Caco-2 (cell line): ENCODE measurements around the gene SOD2. TPM values are rescaled to one million over a fixed set of nuclear protein-coding genes. Genes with fewer than 3 reads are reported as not detected.

Source experiments
- BruUV-seq: library from RNA; stranded (reverse); fragments of 400-500 nt; replicated peaks from 2 replicates; lab custom pipeline; 2021; lab: Mats Ljungman, UMichigan
- CTCF ChIA-PET: fragments of 300-600 bp; sonication (Branson Sonifier 250); formaldehyde crosslinking; loops from one replicate; lab custom pipeline; 2022; ENCODE audit warnings: antibody characterized with exemption; lab: Charles Lee
- POLR2A ChIA-PET: fragments of 300-600 bp; sonication (Branson Sonifier 250); formaldehyde crosslinking; loops from one replicate; lab custom pipeline; 2022; ENCODE audit warnings: antibody characterized with exemption; lab: Charles Lee
- DNase-seq, 2 experiments: peaks; one replicate each; pipeline versions ENCODE4 v3.0.0 to v3.0.0-alpha.2; 2020 to 2022
- H3K27me3 ChIP-seq: replicated peaks from 2 replicates; pipeline ENCODE4 v1.6.0; 2011; ENCODE audit warnings: low read length; ENCODE audit not compliant: control insufficient read depth, insufficient read depth
- H3K36me3 ChIP-seq: 2 replicates; pipeline ENCODE4 v1.5.1; 2011; ENCODE audit warnings: low read length; ENCODE audit not compliant: control insufficient read depth, insufficient read depth
- H3K4me1 ChIP-seq: fragments of 250-450 bp; sonication (Bioruptor Pico); 2 replicates; pipeline ENCODE4 v1.5.1; 2020; ENCODE audit warnings: mild to moderate bottlenecking
- H3K4me3 ChIP-seq: 2 replicates; pipeline ENCODE4 v1.5.1; 2011; ENCODE audit warnings: low read depth, mild to moderate bottlenecking, control low read depth, low read length
- H3K9me3 ChIP-seq: fragments of 250-450 bp; sonication (Bioruptor Pico); 2 replicates; pipeline ENCODE4 v1.5.1; 2020; ENCODE audit warnings: mild to moderate bottlenecking, moderate library complexity
- H3K27ac Mint-ChIP-seq: one replicate; pipeline ENCODE4 v1.8.0; 2022; ENCODE audit warnings: mixed read lengths; ENCODE audit not compliant: unreplicated experiment
- H3K27me3 Mint-ChIP-seq: one replicate; pipeline ENCODE4 v1.8.0; 2022; ENCODE audit warnings: mixed read lengths; ENCODE audit not compliant: insufficient read depth, unreplicated experiment
- H3K36me3 Mint-ChIP-seq: one replicate; pipeline ENCODE4 v1.8.0; 2022; ENCODE audit warnings: mild to moderate bottlenecking, mixed read lengths; ENCODE audit not compliant: insufficient read depth, unreplicated experiment
- H3K4me1 Mint-ChIP-seq: one replicate; pipeline ENCODE4 v1.8.0; 2022; ENCODE audit warnings: low read depth, mixed read lengths; ENCODE audit not compliant: unreplicated experiment
- H3K4me3 Mint-ChIP-seq: one replicate; pipeline ENCODE4 v1.8.0; 2022; ENCODE audit warnings: mild to moderate bottlenecking, moderate library complexity, mixed read lengths; ENCODE audit not compliant: unreplicated experiment
- H3K9me3 Mint-ChIP-seq: one replicate; pipeline ENCODE4 v1.8.0; 2022; ENCODE audit warnings: mixed read lengths; ENCODE audit not compliant: unreplicated experiment
- CTCF ChIP-seq, 2 experiments: fragments of 200-600 bp in 1 of 2; IDR thresholded peaks; 1 replicate in 1 of 2; 2 replicates in 1 of 2; pipeline versions ENCODE4 v1.5.1 to v1.8.0; 2011 to 2022; ENCODE audit warnings: antibody characterized with exemption in 1 of 2, control low read depth in 1 of 2, inconsistent platforms in 1 of 2, low read depth in 1 of 2, low read length in 1 of 2, mild to moderate bottlenecking in 1 of 2, moderate library complexity in 1 of 2; ENCODE audit not compliant: insufficient read depth in 1 of 2, severe bottlenecking in 1 of 2, unreplicated experiment in 1 of 2
- intact Hi-C: fragments of 100-400 bp; cut with micrococcal nuclease; formaldehyde crosslinking; loops from one replicate; pipeline ENCODE4 v1.10.0; 2022; ENCODE audit not compliant: unreplicated experiment
- total RNA-seq: library from RNA; stranded (reverse); gene quantifications from 2 replicates; pipeline ENCODE4 v1.2.3, GENCODE V29; 2022

SOD2 gene
- total RNA-seq, 1 experiment from 2014 or later = 110 TPM

GRCh38 chr6:159729598-159730331 is 36.7 kb upstream of the SOD2 start:
- CTCF ChIA-PET = no interaction called here
- Mint-ChIP-seq H3K36me3 (peaks cover 51% of the 10 kb centered on the region), H3K27me3 (no peaks in the 10 kb centered on the region), H3K4me3 (peak overlapping the region; percentile 97), H3K9me3 (no peaks in the 10 kb centered on the region), H3K27ac (no peak overlapping the region), H3K4me1 (no peaks in the 10 kb centered on the region)
- no peaks in the 10 kb centered on the region for H3K9me3 ChIP-seq
- no peaks in the 10 kb centered on the region for H3K27me3 ChIP-seq
- intact Hi-C loops = no loop called here
- H3K4me1 ChIP-seq = peaks cover 3% of the 10 kb centered on the region; the same call in 1 of the 2 replicates
- DNase-seq = no peak
- no peak overlapping the region for H3K4me3 ChIP-seq
- POLR2A ChIA-PET = interaction anchor here (1.0 kb wide), 1 partner anchor 32 kb away, joined by 3 read pairs; the partner anchor contains the start of gene ACAT2
- no TSS peak for BruUV-seq
- no peak for TF ChIP-seq CTCF (IDR thresholded peaks at IDR 0.05; ENCODE audit: insufficient read depth in 1 of 2, low read depth in 1 of 2, low read length in 1 of 2, severe bottlenecking in 1 of 2, unreplicated experiment in 1 of 2)
- peaks cover 1% of the 10 kb centered on the region; the same call in 1 of the 2 replicates for H3K36me3 ChIP-seq

DNA sequence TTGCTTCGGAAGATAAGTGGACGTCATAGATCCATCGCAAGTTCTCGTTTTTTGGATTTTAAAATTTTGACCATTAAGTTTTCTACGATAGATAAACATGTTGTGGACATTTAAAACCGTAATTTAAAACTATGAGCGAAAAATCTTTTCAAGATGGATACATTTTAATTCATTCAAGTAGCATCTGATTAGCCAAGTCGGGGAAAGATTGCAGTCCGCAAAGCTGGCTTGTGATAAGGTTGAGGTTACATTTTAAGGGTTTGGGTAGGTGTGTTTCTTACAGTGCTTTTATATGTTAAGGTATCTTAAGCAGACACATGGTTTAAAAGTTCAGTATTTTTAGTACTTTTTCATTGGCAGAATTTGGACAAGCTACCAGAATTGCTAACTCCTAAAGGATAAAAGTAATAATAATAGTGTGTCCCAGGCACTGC is 35.5 kb upstream of the SOD2 start:
- peak overlapping the region; percentile 97 for H3K4me3 Mint-ChIP-seq
- POLR2A ChIA-PET = interaction anchor here (1.0 to 3.2 kb wide), 4 partner anchors 32 to 36 kb away, joined by 3 to 36 read pairs (median 20); partner anchors contain the start of genes ACAT2 and SOD2
- CTCF ChIA-PET = no interaction called here
- no peak for TF ChIP-seq CTCF (IDR thresholded peaks at IDR 0.05; ENCODE audit: insufficient read depth in 1 of 2, low read depth in 1 of 2, low read length in 1 of 2, severe bottlenecking in 1 of 2, unreplicated experiment in 1 of 2)
- H3K36me3 Mint-ChIP-seq = peaks cover 51% of the 10 kb centered on the region
- Histone ChIP-seq H3K9me3 (no peaks in the 10 kb centered on the region), H3K4me3 (peak overlapping the region; percentile 96), H3K27me3 (no peaks in the 10 kb centered on the region), H3K36me3 (peaks cover 1% of the 10 kb centered on the region; the same call in 1 of the 2 replicates), H3K4me1 (peaks cover 3% of the 10 kb centered on the region; the same call in 1 of the 2 replicates)
- H3K27ac Mint-ChIP-seq = peak overlapping the region; percentile 66
- BruUV-seq = TSS peak; percentile 40
- H3K27me3 Mint-ChIP-seq = no peaks in the 10 kb centered on the region
- no peaks in the 10 kb centered on the region for H3K9me3 Mint-ChIP-seq
- H3K4me1 Mint-ChIP-seq = no peaks in the 10 kb centered on the region
- intact Hi-C loops = no loop called here
- DNase-seq = no peak

DNA sequence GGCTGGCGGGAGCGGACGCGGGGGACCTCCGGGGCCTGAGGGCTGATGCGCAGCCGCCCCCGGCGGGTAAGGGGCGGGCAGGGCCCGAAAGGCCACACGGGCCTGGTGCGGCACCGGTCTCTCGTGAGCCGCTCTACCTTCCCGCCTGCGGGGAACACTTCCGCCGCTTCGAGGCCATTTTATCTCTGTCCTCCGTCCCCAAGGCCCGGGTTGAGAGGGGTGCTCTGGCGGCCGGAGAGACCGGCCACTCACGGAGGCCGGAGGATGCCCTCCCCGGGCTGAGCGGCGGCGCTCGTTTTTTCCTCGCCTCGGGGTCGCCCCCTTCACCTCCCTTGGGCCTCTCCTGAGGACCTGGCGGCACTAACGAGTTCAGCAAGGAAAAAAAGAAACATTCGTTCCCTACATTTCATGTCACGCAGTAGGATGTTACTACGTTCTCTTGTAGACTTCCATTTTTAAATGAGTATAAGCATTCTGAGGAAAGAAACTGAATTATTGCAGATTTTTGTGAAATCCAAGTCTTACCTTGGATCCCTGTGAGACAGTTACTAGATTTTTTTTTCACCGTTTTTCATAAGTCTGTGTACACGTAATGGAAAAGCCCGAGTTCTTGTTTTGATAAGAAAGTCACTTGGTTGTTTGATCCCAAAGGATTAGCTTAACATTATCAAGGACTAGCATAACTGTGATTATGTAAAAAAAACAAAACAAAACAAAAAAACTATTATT is 34.8 kb upstream of the SOD2 start:
- CTCF ChIA-PET = no interaction called here
- Histone ChIP-seq H3K27me3 (no peaks in the 10 kb centered on the region), H3K36me3 (peaks cover 1% of the 10 kb centered on the region; the same call in 1 of the 2 replicates), H3K4me3 (peak overlapping the region; percentile 96), H3K9me3 (no peaks in the 10 kb centered on the region), H3K4me1 (peaks cover 3% of the 10 kb centered on the region; the same call in 1 of the 2 replicates)
- no TSS peak for BruUV-seq
- Mint-ChIP-seq H3K4me1 (peaks cover 6% of the 10 kb centered on the region), H3K27ac (peak overlapping the region; percentile 66), H3K4me3 (peak overlapping the region; percentile 97), H3K27me3 (no peaks in the 10 kb centered on the region), H3K36me3 (peaks cover 45% of the 10 kb centered on the region), H3K9me3 (no peaks in the 10 kb centered on the region)
- TF ChIP-seq CTCF (IDR thresholded peaks at IDR 0.05; ENCODE audit: insufficient read depth in 1 of 2, low read depth in 1 of 2, low read length in 1 of 2, severe bottlenecking in 1 of 2, unreplicated experiment in 1 of 2) = no peak
- peak in 1 of 2 experiments; percentile 57 for DNase-seq
- POLR2A ChIA-PET = interaction anchor here (1.0 to 3.2 kb wide), 5 partner anchors 12 to 62 kb away, joined by 4 to 71 read pairs (median 35); partner anchors contain the start of genes ACAT2, MRPL18, SOD2 and TCP1
- intact Hi-C loops = loop anchor here (1.0 kb wide), 3 partner anchors 34 to 62 kb away; partner anchors contain the start of genes ACAT2, MRPL18 and SOD2
